HCT116 (cell line): ENCODE data around the gene RTL9. TPM values are rescaled to one million over a fixed set of nuclear protein-coding genes. Genes with fewer than 3 reads are reported as not detected.

ENCODE experiments used
- ATAC-seq: fragments of 200-7000 bp; cut with Tn5 transposase; 2 replicates; pipeline ENCODE4 v1.9.1; 2020; ENCODE audit warnings: mild to moderate bottlenecking, moderate library complexity
- BruUV-seq: library from RNA; stranded (reverse); fragments of 400-500 nt; replicated peaks from 2 replicates; lab custom pipeline; 2021; lab: Mats Ljungman, UMichigan
- CTCF ChIA-PET: fragments of 300-600 bp; sonication (Branson Sonifier 250); formaldehyde crosslinking; loops from one replicate; lab custom pipeline; 2021; ENCODE audit warnings: antibody characterized with exemption; lab: Charles Lee
- POLR2A ChIA-PET: fragments of 300-600, 350-600 bp; sonication (Branson Sonifier 250); formaldehyde crosslinking; loops from one replicate; lab custom pipeline; 2021; ENCODE audit warnings: antibody characterized with exemption; lab: Charles Lee
- RAD21 ChIA-PET, 2 experiments: fragments of 300-600 bp; sonication (Branson Sonifier 250); formaldehyde crosslinking; loops; one replicate each; lab custom pipeline; 2023; ENCODE audit warnings: low total read pairs in 2 of 2; ENCODE audit not compliant: uncharacterized antibody in 2 of 2, unreplicated experiment in 2 of 2, low non-redundant PET in 1 of 2; lab: Charles Lee
- DNase-seq: peaks from one replicate; pipeline ENCODE4 v3.0.0-alpha.2; 2010; ENCODE audit warnings: low read depth, low spot score
- H2AFZ ChIP-seq: fragments of 200-600 bp; shearing (Covaris generic), sonication (generic); 2 replicates; pipeline ENCODE4 v1.6.1; 2017; ENCODE audit warnings: low read depth, mixed run types, mixed read lengths, antibody characterized with exemption, low read length; ENCODE audit not compliant: poor library complexity, severe bottlenecking
- H3K27ac ChIP-seq: 2 replicates; pipeline ENCODE4 v1.5.1; 2012; ENCODE audit warnings: low read depth, low read length
- H3K27me3 ChIP-seq: fragments of 200-600 bp; sonication (generic); 2 replicates; pipeline ENCODE4 v1.6.1; 2016; ENCODE audit warnings: mixed run types, low read length, mixed read lengths; ENCODE audit not compliant: insufficient read depth
- H3K36me3 ChIP-seq, 2 experiments: fragments of 200-500 bp in 1 of 2; fragments of 200-600 bp in 1 of 2; sonication (Bioruptor generic) in 1 of 2; sonication (generic) in 1 of 2; 2 replicates each; pipeline versions ENCODE4 v1.5.1 to v1.6.1; 2014 to 2016; ENCODE audit warnings: low read length in 2 of 2, inconsistent platforms in 1 of 2, mixed read lengths in 1 of 2, mixed run types in 1 of 2; ENCODE audit not compliant: insufficient read depth in 2 of 2, control insufficient read depth in 1 of 2
- H3K4me1 ChIP-seq, 2 experiments: fragments of 200-600 bp in 1 of 2; sonication (generic) in 1 of 2; 2 replicates each; pipeline versions ENCODE4 v1.5.1 to v1.6.1; 2012 to 2017; ENCODE audit warnings: low read length in 2 of 2, inconsistent platforms in 1 of 2, mild to moderate bottlenecking in 1 of 2, mixed read lengths in 1 of 2, mixed run types in 1 of 2, moderate library complexity in 1 of 2; ENCODE audit not compliant: insufficient read depth in 2 of 2, control insufficient read depth in 1 of 2
- H3K4me2 ChIP-seq: fragments of 200-600 bp; sonication (generic); 2 replicates; pipeline ENCODE4 v1.6.1; 2017; ENCODE audit warnings: mixed run types, low read length, mixed read lengths
- H3K4me3 ChIP-seq, 2 experiments: fragments of 200-600 bp in 1 of 2; sonication (generic) in 1 of 2; replicated peaks in 1 of 2; 2 replicates each; pipeline ENCODE4 v1.5.1; 2011 to 2016; ENCODE audit warnings: low read length in 2 of 2, control low read depth in 1 of 2, low read depth in 1 of 2, mild to moderate bottlenecking in 1 of 2, mixed read lengths in 1 of 2, mixed run types in 1 of 2
- H3K79me2 ChIP-seq: fragments of 200-600 bp; sonication (generic); 2 replicates; pipeline ENCODE4 v1.6.1; 2017; ENCODE audit warnings: mild to moderate bottlenecking, mixed run types, low read length, moderate library complexity, mixed read lengths; ENCODE audit not compliant: insufficient read depth
- H3K9ac ChIP-seq: fragments of 200-600 bp; sonication (generic); 2 replicates; pipeline ENCODE4 v1.6.1; 2016; ENCODE audit warnings: low read length, mixed read lengths
- H3K9me2 ChIP-seq: fragments of 200-600 bp; sonication (generic), shearing (Covaris generic); 2 replicates; pipeline ENCODE4 v1.6.1; 2017; ENCODE audit warnings: mixed run types, mild to moderate bottlenecking, moderate library complexity; ENCODE audit not compliant: insufficient read depth
- H3K9me3 ChIP-seq, 2 experiments: fragments of 200-500 bp in 1 of 2; fragments of 200-600 bp in 1 of 2; sonication (Bioruptor generic) in 1 of 2; sonication (generic) in 1 of 2; 2 replicates each; pipeline ENCODE4 v1.6.1; 2014 to 2017; ENCODE audit warnings: low read length in 2 of 2, mixed read lengths in 2 of 2, inconsistent platforms in 1 of 2, low read depth in 1 of 2, mild to moderate bottlenecking in 1 of 2, mixed run types in 1 of 2, moderate library complexity in 1 of 2; ENCODE audit not compliant: control insufficient read depth in 1 of 2, insufficient read depth in 1 of 2
- H4K20me1 ChIP-seq: fragments of 200-600 bp; sonication (generic), shearing (Covaris generic); 2 replicates; pipeline ENCODE4 v1.6.1; 2017; ENCODE audit warnings: mixed run types, mild to moderate bottlenecking, moderate library complexity; ENCODE audit not compliant: insufficient read depth
- ATF3 ChIP-seq: IDR thresholded peaks from 2 replicates; pipeline ENCODE4 v1.6.1; 2012
- CBX3 ChIP-seq: IDR thresholded peaks from 2 replicates; pipeline ENCODE4 v1.6.1; 2012; ENCODE audit warnings: low read depth
- CEBPB ChIP-seq: IDR thresholded peaks from 2 replicates; pipeline ENCODE4 v1.6.1; 2012; ENCODE audit warnings: low read depth
- CTCF ChIP-seq, 3 experiments: fragments of 200-600 bp in 1 of 3; sonication (generic) in 1 of 3; IDR thresholded peaks in 2 of 3; conservative IDR thresholded peaks in 1 of 3; 2 replicates each; pipeline ENCODE4 v1.5.1; 2012 to 2017; ENCODE audit warnings: low read depth in 2 of 3, low read length in 2 of 3, antibody characterized with exemption in 1 of 3, borderline replicate concordance in 1 of 3, control low read depth in 1 of 3, mild to moderate bottlenecking in 1 of 3, mixed read lengths in 1 of 3, mixed run types in 1 of 3, moderate library complexity in 1 of 3; ENCODE audit not compliant: insufficient read depth in 1 of 3
- EGR1 ChIP-seq: IDR thresholded peaks from 2 replicates; pipeline ENCODE4 v1.6.1; 2012; ENCODE audit warnings: low read depth
- EZH2 ChIP-seq: fragments of 200-600 bp; sonication (generic); IDR thresholded peaks from 2 replicates; pipeline ENCODE4 v1.6.1; 2017; ENCODE audit warnings: antibody characterized with exemption, mixed run types
- EZH2phosphoT487 ChIP-seq: fragments of 200-600 bp; IDR thresholded peaks from 2 replicates; pipeline ENCODE4 v1.6.1; 2018; ENCODE audit warnings: antibody characterized with exemption, borderline replicate concordance
- JUND ChIP-seq: IDR thresholded peaks from 2 replicates; pipeline ENCODE4 v1.6.1; 2012
- MAX ChIP-seq: IDR thresholded peaks from 2 replicates; pipeline ENCODE4 v1.6.1; 2012
- POLR2A ChIP-seq: IDR thresholded peaks from 2 replicates; pipeline ENCODE4 v1.7.0; 2011; ENCODE audit warnings: borderline replicate concordance; ENCODE audit not compliant: insufficient read depth, insufficient read length; ENCODE audit errors: extremely low read depth
- POLR2AphosphoS5 ChIP-seq: IDR thresholded peaks from 2 replicates; pipeline ENCODE4 v1.6.1; 2011; ENCODE audit warnings: mild to moderate bottlenecking, low read depth, low read length, moderate library complexity
- SP1 ChIP-seq: IDR thresholded peaks from 2 replicates; pipeline ENCODE4 v1.6.1; 2012; ENCODE audit warnings: low read depth
- SRF ChIP-seq: IDR thresholded peaks from 2 replicates; pipeline ENCODE4 v1.6.1; 2012; ENCODE audit warnings: low read depth
- TCF7L2 ChIP-seq: IDR thresholded peaks from 2 replicates; pipeline ENCODE4 v1.7.0; 2011; ENCODE audit warnings: borderline replicate concordance, inconsistent platforms; ENCODE audit not compliant: insufficient read depth, insufficient read length; ENCODE audit errors: extremely low read depth
- YY1 ChIP-seq: IDR thresholded peaks from 2 replicates; pipeline ENCODE4 v1.6.1; 2011; ENCODE audit warnings: low read length, low read depth, moderate library complexity, mild to moderate bottlenecking; ENCODE audit not compliant: insufficient replicate concordance; ENCODE audit errors: extremely low read depth
- ZFX ChIP-seq: fragments of 450-650 bp; IDR thresholded peaks from 2 replicates; pipeline ENCODE4 v1.6.1; 2017
- ZNF274 ChIP-seq: fragments of 200-500 bp; sonication (Bioruptor generic); IDR thresholded peaks from 2 replicates; pipeline ENCODE4 v1.6.1; 2014; ENCODE audit warnings: mild to moderate bottlenecking, low read depth, low read length, inconsistent platforms
- intact Hi-C: fragments of 100-400 bp; cut with micrococcal nuclease; formaldehyde crosslinking; loops from 2 replicates; pipeline ENCODE4 v1.10.0; 2022
- total RNA-seq: library from RNA; stranded (reverse); gene quantifications from one replicate; pipeline ENCODE4 v1.2.1, GENCODE V29; 2021; ENCODE audit not compliant: unreplicated experiment
- TF ChIP-seq, protein P1 (sequence below): IDR thresholded peaks from 2 replicates; pipeline ENCODE4 v1.6.1; 2011; ENCODE audit warnings: mild to moderate bottlenecking, low read length, moderate library complexity; ENCODE audit not compliant: insufficient replicate concordance; ENCODE audit errors: extremely low read depth

Gene RTL9
- total RNA-seq, 1 experiment from 2014 or later, result 0.10 TPM

DNA sequence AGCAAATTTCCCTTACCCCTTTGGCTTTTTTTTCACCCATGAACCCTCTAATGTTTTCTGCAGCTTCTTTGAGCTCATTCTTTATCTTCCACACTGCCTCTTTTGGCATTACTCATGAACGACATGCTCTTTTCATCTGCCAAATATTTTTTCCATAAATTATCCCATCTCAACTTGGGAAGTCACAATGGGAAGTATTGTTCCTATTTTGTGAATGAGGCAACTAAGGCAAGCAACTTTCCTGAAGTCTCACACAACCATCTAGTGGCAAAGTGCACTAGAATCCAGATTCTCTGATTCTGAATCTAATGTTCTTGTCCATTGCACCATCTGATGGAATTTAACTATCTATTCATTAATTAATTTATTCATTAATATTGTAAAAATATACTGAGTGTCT, 625 bp downstream of the RTL9 start:
- Histone ChIP-seq H3K27me3 (no peaks in the 10 kb centered on the region), H3K9me3 (no peaks in the 10 kb centered on the region), H3K4me2 (no peak overlapping the region), H3K9ac (no peak overlapping the region), H3K9me2 (no peaks in the 10 kb centered on the region), H3K36me3 (no peaks in the 10 kb centered on the region), H4K20me1 (no peaks in the 10 kb centered on the region), H3K4me1 (no peaks in the 10 kb centered on the region), H3K79me2 (no peaks in the 10 kb centered on the region), H3K27ac (no peak overlapping the region), H2AFZ (no peak overlapping the region), H3K4me3 (no peak overlapping the region)
- intact Hi-C loops, result no loop called here
- ATAC-seq (no peak), DNase-seq (no peak)
- TF ChIP-seq ZNF274 (no peak), ATF3 (no peak), EGR1 (no peak), SRF (no peak), ZFX (no peak), EZH2phosphoT487 (no peak), SP1 (no peak), MAX (no peak), CEBPB (no peak), EZH2 (no peak)
- ChIA-PET CTCF (no interaction called here), POLR2A (no interaction called here), RAD21 (no interaction called here)
- BruUV-seq, result no TSS peak

- CTCF ChIA-PET, result no interaction called here
- DNase-seq, result no peak
- Histone ChIP-seq H3K9ac (no peak overlapping the region), H2AFZ (no peak overlapping the region), H3K79me2 (no peaks in the 10 kb centered on the region), H3K9me2 (no peaks in the 10 kb centered on the region), H3K4me1 (no peaks in the 10 kb centered on the region), H3K36me3 (no peaks in the 10 kb centered on the region), H3K4me2 (no peak overlapping the region), H3K4me3 (no peak overlapping the region), H4K20me1 (no peaks in the 10 kb centered on the region), H3K9me3 (no peaks in the 10 kb centered on the region), H3K27me3 (no peaks in the 10 kb centered on the region), H3K27ac (no peak overlapping the region)
- POLR2A ChIA-PET, result no interaction called here
- RAD21 ChIA-PET, result no interaction called here
- no TSS peak for BruUV-seq
- intact Hi-C loops, result no loop called here
- ATAC-seq, result no peak
- no peak for TF ChIP-seq CTCF (IDR thresholded peaks at IDR 0.05 in 2 of 3, conservative IDR thresholded peaks at IDR 0.05 in 1 of 3; ENCODE audit: borderline replicate concordance in 1 of 3, insufficient read depth in 1 of 3, low read depth in 2 of 3, low read length in 2 of 3)
- no peak for TF ChIP-seq ZFX
- no peak for TF ChIP-seq TCF7L2
- no peak for TF ChIP-seq POLR2AphosphoS5
- TF ChIP-seq YY1, result no peak
- TF ChIP-seq SRF, result no peak
- TF ChIP-seq, protein P1, sequence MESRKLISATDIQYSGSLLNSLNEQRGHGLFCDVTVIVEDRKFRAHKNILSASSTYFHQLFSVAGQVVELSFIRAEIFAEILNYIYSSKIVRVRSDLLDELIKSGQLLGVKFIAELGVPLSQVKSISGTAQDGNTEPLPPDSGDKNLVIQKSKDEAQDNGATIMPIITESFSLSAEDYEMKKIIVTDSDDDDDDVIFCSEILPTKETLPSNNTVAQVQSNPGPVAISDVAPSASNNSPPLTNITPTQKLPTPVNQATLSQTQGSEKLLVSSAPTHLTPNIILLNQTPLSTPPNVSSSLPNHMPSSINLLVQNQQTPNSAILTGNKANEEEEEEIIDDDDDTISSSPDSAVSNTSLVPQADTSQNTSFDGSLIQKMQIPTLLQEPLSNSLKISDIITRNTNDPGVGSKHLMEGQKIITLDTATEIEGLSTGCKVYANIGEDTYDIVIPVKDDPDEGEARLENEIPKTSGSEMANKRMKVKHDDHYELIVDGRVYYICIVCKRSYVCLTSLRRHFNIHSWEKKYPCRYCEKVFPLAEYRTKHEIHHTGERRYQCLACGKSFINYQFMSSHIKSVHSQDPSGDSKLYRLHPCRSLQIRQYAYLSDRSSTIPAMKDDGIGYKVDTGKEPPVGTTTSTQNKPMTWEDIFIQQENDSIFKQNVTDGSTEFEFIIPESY, result no peak
- no peak for TF ChIP-seq ATF3
- no peak for TF ChIP-seq CBX3
- no peak for TF ChIP-seq POLR2A
- TF ChIP-seq JUND, result no peak
- TF ChIP-seq CEBPB, result no peak
Observed at GRCh38 chrX:110363244-110363643, 4.6 kb downstream of the RTL9 start.
